ENCODE results near the gene CA10.

GRCh38 chr17:51764387-51764971, 394.0 kb downstream of the CA10 start:
- peak; percentile 86 for TF ChIP-seq CTCF (IDR thresholded peaks at IDR 0.05; ENCODE audit: poor library complexity)
- TF ChIP-seq EZH2 (IDR thresholded peaks at IDR 0.05; ENCODE audit: borderline replicate concordance): no peak
